Sigmoid colon (tissue), 7 donors: Measurements from ENCODE around the gene YIPF1. TPM values are rescaled to one million over a fixed set of nuclear protein-coding genes. Genes with fewer than 3 reads are reported as not detected.

Experiments used
- DNase-seq: peaks from one replicate; pipeline ENCODE4 v3.0.0-alpha.2; 2019
- H3K27ac ChIP-seq, 4 donors: fragments of 200-600 bp; sonication (generic); one replicate each; pipeline ENCODE4 v1.5.1; 2016 to 2019; ENCODE audit warnings: mild to moderate bottlenecking in 1 of 4
- H3K27me3 ChIP-seq, 3 donors: fragments of 200-600 bp; sonication (generic); one replicate each; pipeline ENCODE4 v1.5.1; 2019; ENCODE audit warnings: mild to moderate bottlenecking in 1 of 3
- H3K36me3 ChIP-seq, 4 donors: fragments of 200-600 bp; sonication (generic); one replicate each; pipeline ENCODE4 v1.5.1; 2016 to 2019
- H3K4me1 ChIP-seq, 4 donors: fragments of 200-600 bp; sonication (generic); one replicate each; pipeline ENCODE4 v1.5.1; 2017 to 2019
- H3K4me3 ChIP-seq, 4 donors: fragments of 200-600 bp; sonication (generic); one replicate each; pipeline ENCODE4 v1.5.1; 2017 to 2019; ENCODE audit warnings: mild to moderate bottlenecking in 2 of 4, moderate library complexity in 1 of 4
- H3K9me3 ChIP-seq, 4 donors: fragments of 200-600 bp in 3 of 4; sonication (generic) in 3 of 4; one replicate each; pipeline versions ENCODE4 v1.5.1 to v1.6.1; 2013 to 2019
- EP300 ChIP-seq, 4 donors: sonication (generic); formaldehyde crosslinking; IDR thresholded peaks; one replicate each; pipeline ENCODE4 v1.6.1; 2017; ENCODE audit warnings: antibody characterized with exemption in 4 of 4
- POLR2A ChIP-seq, 2 donors: fragments of 450-650 bp; IDR thresholded peaks; one replicate each; pipeline ENCODE4 v1.6.1; 2016; ENCODE audit warnings: antibody characterized with exemption in 2 of 2, mild to moderate bottlenecking in 2 of 2, moderate library complexity in 2 of 2
- POLR2AphosphoS5 ChIP-seq, 4 donors: sonication (generic); formaldehyde crosslinking; IDR thresholded peaks; one replicate each; pipeline ENCODE4 v1.6.1; 2017; ENCODE audit warnings: antibody characterized with exemption in 4 of 4
- WGBS, 2 donors: extraction: QIAGEN DNeasy Blood & Tissue Kit; methylation state at CpG; one replicate each; pipeline ENCODE4 v1.1.7; 2013; 5-methylcytosine and 5-hydroxymethylcytosine counted together
- intact Hi-C: fragments of 100-400 bp; cut with DNase I; formaldehyde crosslinking; loops from one replicate; pipeline ENCODE4 v1.15.1; 2023
- polyA plus RNA-seq, 3 donors: library from polyadenylated mRNA; stranded (reverse); fragments of 200-250 nt; gene quantifications; one replicate each; pipeline ENCODE4 v1.2.3, GENCODE V29; 2013
- total RNA-seq, 4 donors: library from RNA; depleted of rRNA; stranded (reverse); fragments of >200 nt; gene quantifications; one replicate each; pipeline ENCODE4 v1.1.0, GENCODE V29; 2016
- TF ChIP-seq, protein P1 (sequence below), 4 experiments: fragments of 450-650 bp in 3 of 4; fragments of 200-600 bp in 1 of 4; IDR thresholded peaks; one replicate each; pipeline ENCODE4 v1.5.1; 2016 to 2019; ENCODE audit warnings: antibody characterized with exemption in 4 of 4, mild to moderate bottlenecking in 3 of 4, moderate library complexity in 2 of 4
- donor health status: healthy with polysubstance abuse.
- donor health status: Bipolar disorder and iron deficiency.
- donor health status: healthy.

Gene YIPF1
- total and polyA plus RNA-seq, 7 donors = 13.3 to 28.0 (median 23.3) TPM

DNA sequence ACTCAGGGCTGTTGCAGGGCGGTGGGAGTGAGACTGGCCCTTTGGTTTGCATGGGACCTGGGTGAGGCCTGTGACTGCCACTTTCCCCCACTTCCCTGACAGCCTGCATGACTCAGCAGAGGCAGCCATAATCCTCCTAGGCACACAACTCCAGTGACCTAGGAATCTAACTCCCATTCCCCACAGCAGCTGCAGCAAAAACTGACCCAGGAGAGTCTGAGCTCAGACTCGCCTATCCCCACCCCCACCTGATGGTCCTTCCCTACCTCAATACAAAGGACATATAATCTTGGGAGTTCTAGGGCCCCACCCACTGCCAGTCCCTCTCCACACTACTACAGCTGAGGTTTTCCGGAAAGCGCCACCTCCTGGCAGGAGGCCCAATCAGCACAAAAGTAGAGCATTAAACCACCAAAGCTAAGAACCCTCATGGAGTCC is 78.2 kb downstream of the YIPF1 start:
- Histone ChIP-seq H3K27ac (no peak overlapping the region), H3K9me3 (no peaks in the 10 kb centered on the region), H3K27me3 (no peaks in the 10 kb centered on the region), H3K4me3 (no peak overlapping the region), H3K4me1 (no peaks in the 10 kb centered on the region), H3K36me3 (peaks cover 0 to 15% (median 3%) of the 10 kb centered on the region in 4 donors)
- WGBS, 2 donors = 96 to 97% methylated on average over 4 of the region's 4 CpGs
- TF ChIP-seq POLR2A (IDR thresholded peaks at IDR 0.05) (no peak), EP300 (IDR thresholded peaks at IDR 0.05) (no peak), POLR2AphosphoS5 (IDR thresholded peaks at IDR 0.05) (no peak)
- TF ChIP-seq, protein P1, sequence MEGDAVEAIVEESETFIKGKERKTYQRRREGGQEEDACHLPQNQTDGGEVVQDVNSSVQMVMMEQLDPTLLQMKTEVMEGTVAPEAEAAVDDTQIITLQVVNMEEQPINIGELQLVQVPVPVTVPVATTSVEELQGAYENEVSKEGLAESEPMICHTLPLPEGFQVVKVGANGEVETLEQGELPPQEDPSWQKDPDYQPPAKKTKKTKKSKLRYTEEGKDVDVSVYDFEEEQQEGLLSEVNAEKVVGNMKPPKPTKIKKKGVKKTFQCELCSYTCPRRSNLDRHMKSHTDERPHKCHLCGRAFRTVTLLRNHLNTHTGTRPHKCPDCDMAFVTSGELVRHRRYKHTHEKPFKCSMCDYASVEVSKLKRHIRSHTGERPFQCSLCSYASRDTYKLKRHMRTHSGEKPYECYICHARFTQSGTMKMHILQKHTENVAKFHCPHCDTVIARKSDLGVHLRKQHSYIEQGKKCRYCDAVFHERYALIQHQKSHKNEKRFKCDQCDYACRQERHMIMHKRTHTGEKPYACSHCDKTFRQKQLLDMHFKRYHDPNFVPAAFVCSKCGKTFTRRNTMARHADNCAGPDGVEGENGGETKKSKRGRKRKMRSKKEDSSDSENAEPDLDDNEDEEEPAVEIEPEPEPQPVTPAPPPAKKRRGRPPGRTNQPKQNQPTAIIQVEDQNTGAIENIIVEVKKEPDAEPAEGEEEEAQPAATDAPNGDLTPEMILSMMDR (IDR thresholded peaks at IDR 0.05) = no peak
- intact Hi-C loops = no loop called here
- no peak for DNase-seq

DNA sequence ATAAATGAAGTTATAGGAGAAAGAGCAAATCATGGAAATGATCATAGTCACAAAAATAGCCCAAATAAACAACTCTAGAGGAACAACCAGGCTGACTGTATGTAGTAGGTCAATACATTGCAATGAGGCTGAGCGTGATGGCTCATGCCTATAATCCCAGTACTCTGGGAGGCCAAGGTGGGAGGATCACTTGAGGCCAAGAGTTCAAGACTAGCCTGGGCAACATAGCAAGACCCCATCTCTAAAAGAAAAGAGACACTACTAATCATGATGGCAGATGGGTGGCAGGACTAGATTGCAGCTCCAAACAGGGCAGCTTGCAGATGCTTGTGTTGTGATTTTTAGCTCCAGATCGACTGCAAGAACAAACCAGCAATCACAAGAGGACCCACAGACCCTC is 79.1 kb downstream of the YIPF1 start:
- Histone ChIP-seq H3K27me3 (no peaks in the 10 kb centered on the region), H3K27ac (no peak overlapping the region), H3K9me3 (no peaks in the 10 kb centered on the region), H3K36me3 (peaks cover 0 to 19% (median 3%) of the 10 kb centered on the region in 4 donors), H3K4me3 (no peak overlapping the region), H3K4me1 (no peaks in the 10 kb centered on the region)
- WGBS, 2 donors = 70 to 100% methylated on average over 2 of the region's 2 CpGs
- TF ChIP-seq, protein P1 (IDR thresholded peaks at IDR 0.05) = no peak
- no peak for TF ChIP-seq POLR2AphosphoS5 (IDR thresholded peaks at IDR 0.05)
- no peak for TF ChIP-seq POLR2A (IDR thresholded peaks at IDR 0.05)
- TF ChIP-seq EP300 (IDR thresholded peaks at IDR 0.05) = no peak
- intact Hi-C loops = no loop called here
- no peak for DNase-seq

DNA sequence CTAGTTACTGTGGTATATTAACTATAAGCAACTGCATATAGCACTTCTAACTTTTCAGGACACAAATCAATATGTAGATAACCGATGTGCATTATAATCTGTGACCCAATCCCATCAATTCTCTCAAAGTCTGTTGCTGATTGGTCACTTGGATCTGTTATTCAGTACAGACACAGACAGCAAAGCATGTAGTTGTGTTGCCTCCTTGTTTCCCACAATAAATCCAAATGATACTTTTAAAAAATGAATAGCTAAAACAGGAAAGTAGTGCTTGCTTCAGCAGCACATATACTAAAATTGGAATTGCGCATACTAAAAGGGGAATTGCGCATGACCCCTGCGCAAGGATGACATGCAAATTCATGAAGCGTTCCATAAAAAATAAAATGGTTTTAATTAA is 79.6 kb downstream of the YIPF1 start:
- TF ChIP-seq POLR2A (IDR thresholded peaks at IDR 0.05) = no peak
- TF ChIP-seq, protein P1 (IDR thresholded peaks at IDR 0.05) = no peak
- 88 to 99% methylated on average over 5 of the region's 5 CpGs for WGBS, 2 donors
- no peak overlapping the region for H3K27ac ChIP-seq
- H3K27me3 ChIP-seq = no peaks in the 10 kb centered on the region
- no peaks in the 10 kb centered on the region for H3K4me1 ChIP-seq
- DNase-seq = no peak
- H3K9me3 ChIP-seq = no peaks in the 10 kb centered on the region
- H3K36me3 ChIP-seq = peaks cover 0 to 24% (median 3%) of the 10 kb centered on the region in 4 donors
- no peak overlapping the region for H3K4me3 ChIP-seq
- intact Hi-C loops = no loop called here

DNA sequence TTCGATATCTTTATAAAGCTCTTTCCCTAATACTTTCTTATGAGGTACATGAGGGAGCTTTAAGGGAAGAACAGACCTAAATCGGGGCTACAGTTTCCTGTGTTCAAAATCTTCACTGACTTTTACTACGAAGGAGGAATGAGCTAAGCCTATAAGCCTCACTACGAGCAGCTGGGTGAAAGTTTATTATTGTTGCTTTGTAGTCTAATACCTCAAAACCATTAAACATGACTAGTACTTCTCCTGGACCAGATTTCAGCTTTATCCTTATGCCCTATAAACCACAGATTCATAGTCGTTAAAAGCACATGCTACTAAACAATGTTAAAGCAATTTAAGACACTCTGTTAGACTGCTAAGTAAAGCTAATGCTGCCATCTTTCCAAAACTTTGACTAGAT is 81.7 kb downstream of the YIPF1 start:
- peaks cover 0 to 26% (median 3%) of the 10 kb centered on the region in 4 donors for H3K36me3 ChIP-seq
- no peaks in the 10 kb centered on the region for H3K9me3 ChIP-seq
- intact Hi-C loops = no loop called here
- H3K27me3 ChIP-seq = no peaks in the 10 kb centered on the region
- H3K4me1 ChIP-seq = no peaks in the 10 kb centered on the region
- no peak overlapping the region for H3K27ac ChIP-seq
- no peak for TF ChIP-seq EP300 (IDR thresholded peaks at IDR 0.05)
- TF ChIP-seq, protein P1 (IDR thresholded peaks at IDR 0.05) = no peak
- TF ChIP-seq POLR2A (IDR thresholded peaks at IDR 0.05) = no peak
- TF ChIP-seq POLR2AphosphoS5 (IDR thresholded peaks at IDR 0.05) = no peak
- WGBS, 2 donors = 80 to 81% methylated on average over 5 of the region's 5 CpGs
- no peak for DNase-seq
- no peak overlapping the region for H3K4me3 ChIP-seq

DNA sequence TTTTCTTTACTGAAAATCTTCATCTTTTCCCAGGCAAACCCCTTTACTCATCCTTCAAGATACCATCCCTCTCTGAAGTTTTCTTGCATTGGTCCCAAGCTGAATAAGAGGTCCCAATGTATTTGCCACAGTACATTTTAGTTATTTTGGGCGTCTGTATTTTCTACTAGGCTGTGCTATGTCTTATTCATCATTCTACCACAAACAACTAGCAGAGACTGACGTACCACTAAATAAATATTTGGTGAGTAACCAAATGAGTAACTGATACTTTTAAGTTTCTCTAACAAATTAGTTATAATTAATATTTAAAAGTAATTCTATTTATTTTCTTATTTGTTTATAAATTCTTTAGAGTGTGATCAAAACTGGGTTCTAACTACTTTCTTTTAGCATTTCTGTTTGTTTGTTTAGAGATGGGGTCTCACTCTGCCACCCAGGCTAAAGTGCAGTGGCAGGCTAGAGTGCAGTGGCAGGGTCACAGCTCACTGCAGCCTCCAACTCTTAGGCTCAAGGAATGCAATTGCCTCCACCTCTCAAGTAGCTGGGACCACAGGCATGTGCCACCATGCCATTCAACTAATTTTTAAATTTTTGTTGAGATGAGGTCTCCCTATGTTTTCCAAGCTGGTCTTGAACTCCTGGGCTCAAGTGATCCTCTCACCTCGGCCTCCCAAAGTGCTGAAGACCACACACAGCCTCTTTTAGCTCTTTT is 84.6 kb downstream of the YIPF1 start:
- 94 to 96% methylated on average over 3 of the region's 3 CpGs for WGBS, 2 donors
- peaks cover 0 to 38% (median 3%) of the 10 kb centered on the region in 4 donors for H3K36me3 ChIP-seq
- DNase-seq = no peak
- no peak overlapping the region for H3K27ac ChIP-seq
- H3K27me3 ChIP-seq = no peaks in the 10 kb centered on the region
- intact Hi-C loops = no loop called here
- H3K9me3 ChIP-seq = no peaks in the 10 kb centered on the region
- H3K4me1 ChIP-seq = no peaks in the 10 kb centered on the region
- TF ChIP-seq POLR2A (IDR thresholded peaks at IDR 0.05) (no peak), EP300 (IDR thresholded peaks at IDR 0.05) (no peak), POLR2AphosphoS5 (IDR thresholded peaks at IDR 0.05) (no peak)
- TF ChIP-seq, protein P1 (IDR thresholded peaks at IDR 0.05) = no peak
- H3K4me3 ChIP-seq = no peak overlapping the region
